Activated B cell treated with CpG ODN at 0.5 μM for 24 hours (primary cell): ENCODE results near the gene UXT. TPM values are rescaled to one million over a fixed set of nuclear protein-coding genes. Genes with fewer than 3 reads are reported as not detected.

Experiments
- ATAC-seq: fragments of 200-7000 bp; cut with Tn5 transposase; one replicate; pipeline ENCODE4 v1.10.0; 2021; ENCODE audit warnings: low read depth, mild to moderate bottlenecking, moderate library complexity
- CTCF ChIA-PET: fragments of 350-600 bp; sonication (Branson Sonifier 250); formaldehyde crosslinking; loops from one replicate; lab custom pipeline; 2021; ENCODE audit warnings: antibody characterized with exemption; lab: Charles Lee
- POLR2A ChIA-PET: fragments of 350-600 bp; sonication (Branson Sonifier 250); formaldehyde crosslinking; loops from one replicate; lab custom pipeline; 2021; ENCODE audit warnings: antibody characterized with exemption; lab: Charles Lee
- DNase-seq: peaks from one replicate; pipeline ENCODE4 v3.0.0; 2022
- H3K27ac Mint-ChIP-seq: one replicate; pipeline ENCODE4 v1.8.0; 2020; ENCODE audit warnings: mixed read lengths
- H3K27me3 Mint-ChIP-seq: one replicate; pipeline ENCODE4 v1.8.0; 2021; ENCODE audit warnings: mixed read lengths
- H3K36me3 Mint-ChIP-seq: one replicate; pipeline ENCODE4 v1.8.0; 2021; ENCODE audit warnings: low read depth, mixed read lengths
- H3K4me1 Mint-ChIP-seq: one replicate; pipeline ENCODE4 v1.8.0; 2021; ENCODE audit warnings: mixed read lengths
- H3K4me3 Mint-ChIP-seq: one replicate; pipeline ENCODE4 v1.8.0; 2020; ENCODE audit warnings: mild to moderate bottlenecking, mixed read lengths
- H3K9me3 Mint-ChIP-seq: one replicate; pipeline ENCODE4 v1.8.0; 2020; ENCODE audit warnings: mixed read lengths
- CTCF ChIP-seq: fragments of 200-600 bp; IDR thresholded peaks from one replicate; pipeline ENCODE4 v1.8.0; 2022; ENCODE audit warnings: antibody characterized with exemption, mild to moderate bottlenecking
- intact Hi-C: fragments of 100-400 bp; cut with micrococcal nuclease; formaldehyde crosslinking; loops from one replicate; pipeline ENCODE4 v1.15.1; 2024
- total RNA-seq: library from RNA; stranded (reverse); gene quantifications from 2 replicates; pipeline ENCODE4 v1.2.3, GENCODE V29; 2022

Gene UXT
- total RNA-seq, 1 donor from 2014 or later, result 184 TPM

GRCh38 chrX:47633689-47634590 lies 25.0 kb downstream of the UXT start:
- ATAC-seq, result no peak
- no peak for DNase-seq
- POLR2A ChIA-PET, result no interaction called here
- Mint-ChIP-seq H3K9me3 (no peaks in the 10 kb centered on the region), H3K4me3 (no peak overlapping the region), H3K36me3 (peaks cover 25% of the 10 kb centered on the region), H3K27ac (no peak overlapping the region), H3K27me3 (no peaks in the 10 kb centered on the region), H3K4me1 (peaks cover 29% of the 10 kb centered on the region)
- intact Hi-C loops, result no loop called here
- no peak for TF ChIP-seq CTCF
- CTCF ChIA-PET, result no interaction called here

GRCh38 chrX:47632666-47633065 lies 26.3 kb downstream of the UXT start:
- H3K4me3 Mint-ChIP-seq, result no peak overlapping the region
- H3K27me3 Mint-ChIP-seq, result no peaks in the 10 kb centered on the region
- no peak for ATAC-seq
- intact Hi-C loops, result no loop called here
- no peak for TF ChIP-seq CTCF
- peaks cover 18% of the 10 kb centered on the region for H3K36me3 Mint-ChIP-seq
- H3K9me3 Mint-ChIP-seq, result no peaks in the 10 kb centered on the region
- no peak for DNase-seq
- H3K4me1 Mint-ChIP-seq, result peaks cover 26% of the 10 kb centered on the region
- peak overlapping the region; percentile 46 for H3K27ac Mint-ChIP-seq
- CTCF ChIA-PET, result no interaction called here
- POLR2A ChIA-PET, result no interaction called here

- no peak for DNase-seq
- Mint-ChIP-seq H3K27ac (no peak overlapping the region), H3K4me1 (peaks cover 22% of the 10 kb centered on the region), H3K4me3 (no peak overlapping the region), H3K27me3 (no peaks in the 10 kb centered on the region), H3K36me3 (peaks cover 9% of the 10 kb centered on the region), H3K9me3 (no peaks in the 10 kb centered on the region)
- no peak for TF ChIP-seq CTCF
- ChIA-PET POLR2A (interaction anchor here (0.6 kb wide), 1 partner anchor 70 kb away, joined by 13 read pairs; no protein-coding TSS in a partner anchor), CTCF (no interaction called here)
- intact Hi-C loops, result no loop called here
- ATAC-seq, result no peak
Observed at GRCh38 chrX:47631676-47632075, 27.3 kb downstream of the UXT start.

- H3K4me3 Mint-ChIP-seq, result peak within 1 kb of the TSS; percentile 20
- ATAC-seq, result no peak
- no peak for DNase-seq
Observed at GRCh38 chrX:47629419-47630200, 29.4 kb downstream of the UXT start, which contains the start of gene CFP. Gene CFP, minus strand, starts transcription at chrX:47629930. Its CDS starts 86 bp downstream, at chrX:47629844.

More at GRCh38 chrX:47629419-47630200, 29.4 kb downstream of the UXT start, which contains the start of gene CFP:
- H3K27me3 Mint-ChIP-seq, result peaks cover 3% of the 10 kb centered on the region
- H3K27ac Mint-ChIP-seq, result no peak within 1 kb of the TSS
- H3K4me1 Mint-ChIP-seq, result peaks cover 22% of the 10 kb centered on the region
- H3K9me3 Mint-ChIP-seq, result no peaks in the 10 kb centered on the region
- CTCF ChIA-PET, result no interaction called here
- POLR2A ChIA-PET, result no interaction called here
- TF ChIP-seq CTCF, result no peak
- H3K36me3 Mint-ChIP-seq, result no peaks in the 10 kb centered on the region
- intact Hi-C loops, result no loop called here
